Thymus (tissue), 11 donors: ENCODE data around the gene TANC1. TPM values are rescaled to one million over a fixed set of nuclear protein-coding genes. Genes with fewer than 3 reads are reported as not detected.

Experiments used
- DNase-seq, 9 donors: peaks; one replicate each; pipeline ENCODE4 v3.0.0-alpha.2; 2013; ENCODE audit warnings: low spot score in 9 of 9, low read depth in 6 of 9, missing footprints in 1 of 9
- H3K27ac ChIP-seq, 2 donors: one replicate each; pipeline ENCODE4 v1.5.1; 2013; ENCODE audit warnings: control low read depth in 1 of 2, low read depth in 1 of 2, low read length in 1 of 2, mild to moderate bottlenecking in 1 of 2, moderate library complexity in 1 of 2
- H3K27me3 ChIP-seq, 2 donors: one replicate each; pipeline ENCODE4 v1.5.1; 2013; ENCODE audit warnings: low read length in 1 of 2; ENCODE audit not compliant: control insufficient read depth in 2 of 2, insufficient read depth in 1 of 2
- H3K36me3 ChIP-seq, 2 donors: one replicate each; pipeline ENCODE4 v1.5.1; 2013; ENCODE audit warnings: low read length in 1 of 2, mild to moderate bottlenecking in 1 of 2, moderate library complexity in 1 of 2; ENCODE audit not compliant: control insufficient read depth in 2 of 2, insufficient read depth in 2 of 2
- H3K4me1 ChIP-seq, 2 donors: one replicate each; pipeline ENCODE4 v1.5.1; 2013; ENCODE audit warnings: low read length in 2 of 2; ENCODE audit not compliant: control insufficient read depth in 2 of 2, insufficient read depth in 2 of 2
- H3K4me3 ChIP-seq, 2 donors: one replicate each; pipeline ENCODE4 v1.5.1; 2013; ENCODE audit warnings: low read length in 2 of 2, control low read depth in 1 of 2, mild to moderate bottlenecking in 1 of 2
- H3K9me3 ChIP-seq, 2 donors: one replicate each; pipeline ENCODE4 v1.5.1; 2013; ENCODE audit warnings: low read length in 1 of 2, mild to moderate bottlenecking in 1 of 2; ENCODE audit not compliant: control insufficient read depth in 2 of 2, insufficient read depth in 1 of 2
- WGBS: extraction: QIAGEN DNeasy Blood & Tissue Kit; methylation state at CpG from one replicate; pipeline ENCODE4 v1.1.7; 2013; 5-methylcytosine and 5-hydroxymethylcytosine counted together
- polyA plus RNA-seq: library from polyadenylated mRNA; stranded (reverse); fragments of 200-250 nt; gene quantifications from one replicate; pipeline ENCODE4 v1.2.3, GENCODE V29; 2013
- total RNA-seq: library from RNA; stranded (reverse); fragments of 120-200 nt; gene quantifications from one replicate; pipeline ENCODE4 v1.2.4, GENCODE V29; 2013
- donor health status: healthy.

Gene TANC1
- total and polyA plus RNA-seq, 2 donors: 3.5 to 13.0 TPM

DNA sequence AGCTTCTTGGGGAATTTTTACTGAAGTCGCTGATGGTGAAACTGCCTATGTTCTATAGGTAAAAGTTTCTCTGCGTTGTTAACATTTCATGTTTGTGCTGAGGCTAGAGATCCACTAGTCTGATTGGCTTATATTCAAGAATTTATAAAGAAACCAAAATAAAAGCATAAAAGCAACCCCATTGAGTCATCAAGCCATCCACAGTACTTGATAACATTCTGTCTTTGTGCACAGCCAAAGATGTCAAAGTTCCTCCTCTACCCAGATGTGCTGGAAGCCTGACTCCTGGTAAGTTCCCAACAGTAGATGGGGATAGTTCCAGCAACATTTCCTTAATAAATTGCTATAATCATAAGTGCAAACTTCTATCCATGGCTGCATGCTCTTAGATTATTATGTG, 107.8 kb downstream of the TANC1 start:
- Histone ChIP-seq H3K27me3 (no peaks in the 10 kb centered on the region), H3K27ac (no peak overlapping the region), H3K4me1 (no peaks in the 10 kb centered on the region), H3K9me3 (no peaks in the 10 kb centered on the region), H3K4me3 (no peak overlapping the region), H3K36me3 (no peaks in the 10 kb centered on the region)
- 98% methylated on average over 2 of the region's 2 CpGs for WGBS
- DNase-seq: no peak

DNA sequence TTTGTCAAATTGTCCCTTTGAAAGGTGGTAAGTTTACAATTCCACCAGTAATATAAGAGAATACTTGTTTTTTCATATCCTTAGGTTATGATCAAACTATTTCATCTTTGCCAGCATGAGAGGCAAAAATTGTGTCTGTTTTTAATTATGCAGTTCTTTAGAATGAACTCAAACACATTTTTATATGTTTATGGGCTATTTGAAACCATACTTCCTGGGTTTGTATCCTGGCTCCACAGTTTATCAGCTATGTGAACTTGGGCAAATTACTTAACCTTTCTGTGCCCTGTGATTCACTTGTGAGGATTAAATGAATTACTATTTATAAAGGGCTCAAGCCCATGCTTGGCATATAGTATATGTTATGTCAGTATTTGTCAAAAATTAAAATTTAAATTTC, 109.4 kb downstream of the TANC1 start:
- Histone ChIP-seq H3K27me3 (no peaks in the 10 kb centered on the region), H3K27ac (no peak overlapping the region), H3K36me3 (no peaks in the 10 kb centered on the region), H3K9me3 (no peaks in the 10 kb centered on the region), H3K4me3 (no peak overlapping the region), H3K4me1 (no peaks in the 10 kb centered on the region)
- no peak for DNase-seq

GRCh38 chr2:159078443-159078842, 110.0 kb downstream of the TANC1 start:
- Histone ChIP-seq H3K27ac (no peak overlapping the region), H3K36me3 (no peaks in the 10 kb centered on the region), H3K4me3 (no peak overlapping the region), H3K27me3 (no peaks in the 10 kb centered on the region), H3K4me1 (no peaks in the 10 kb centered on the region), H3K9me3 (no peaks in the 10 kb centered on the region)
- 100% methylated on average over 1 of the region's 1 CpG for WGBS
- no peak for DNase-seq

- no peak for DNase-seq
- Histone ChIP-seq H3K36me3 (no peaks in the 10 kb centered on the region), H3K9me3 (no peaks in the 10 kb centered on the region), H3K27me3 (no peaks in the 10 kb centered on the region), H3K4me3 (no peak overlapping the region), H3K27ac (no peak overlapping the region), H3K4me1 (no peaks in the 10 kb centered on the region)
- WGBS: 97% methylated on average over 6 of the region's 6 CpGs
Measured at GRCh38 chr2:159080641-159081040, 112.2 kb downstream of the TANC1 start.

GRCh38 chr2:159082119-159082518, 113.7 kb downstream of the TANC1 start:
- Histone ChIP-seq H3K4me1 (peaks cover 5 to 9% of the 10 kb centered on the region in 2 donors), H3K36me3 (no peaks in the 10 kb centered on the region), H3K4me3 (no peak overlapping the region), H3K9me3 (no peaks in the 10 kb centered on the region), H3K27me3 (no peaks in the 10 kb centered on the region), H3K27ac (no peak overlapping the region)
- WGBS: 94% methylated on average over 4 of the region's 4 CpGs
- DNase-seq: no peak

DNA sequence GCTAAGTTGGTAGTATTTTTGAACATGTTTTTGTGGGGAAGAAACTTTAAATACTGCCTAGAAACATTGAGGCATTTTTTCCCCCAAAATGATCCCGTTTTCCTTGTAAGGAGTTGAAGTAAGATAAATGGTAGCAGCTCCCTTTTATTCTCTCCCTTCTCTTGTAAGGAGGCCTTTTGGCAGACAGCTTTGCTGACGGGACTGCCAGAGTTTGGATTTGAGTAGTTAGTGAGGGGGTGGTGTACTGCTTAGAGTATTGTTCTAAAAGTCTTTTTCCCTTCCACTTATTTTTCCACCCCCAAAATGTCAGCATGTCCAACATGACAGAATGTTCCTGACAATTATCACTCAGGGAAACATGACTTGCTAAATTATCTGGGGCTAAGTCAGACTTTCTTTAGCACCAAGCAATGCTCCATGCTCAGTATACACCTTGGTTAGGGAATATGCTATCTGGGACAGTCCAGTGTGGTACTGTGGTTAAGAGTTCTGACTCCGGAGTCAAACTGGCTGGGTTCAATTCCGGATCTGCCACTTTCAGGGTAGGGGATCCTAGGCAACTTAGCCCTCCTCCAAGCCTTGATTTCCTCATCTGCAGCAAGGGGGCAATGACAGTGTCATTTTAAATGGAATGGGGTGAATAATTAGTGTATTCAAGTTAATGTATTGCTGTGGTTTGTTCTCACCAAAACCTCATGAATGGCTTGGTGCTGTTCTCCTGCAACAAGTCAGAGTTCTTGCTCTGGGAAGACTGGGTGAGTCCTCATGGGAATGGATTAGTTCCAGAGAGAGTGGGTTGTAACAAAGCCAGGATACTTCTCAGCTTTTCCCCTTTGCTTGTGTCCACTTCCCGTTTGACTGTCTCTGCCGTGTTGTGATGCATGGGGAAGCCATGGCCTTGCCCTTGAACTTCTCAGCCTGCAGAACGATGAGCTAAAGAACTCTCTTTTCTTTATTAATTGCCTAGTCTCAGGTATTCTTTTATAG, 116.2 kb downstream of the TANC1 start:
- 81% methylated on average over 7 of the region's 7 CpGs for WGBS
- H3K4me3 ChIP-seq: no peak overlapping the region
- DNase-seq: no peak

DNA sequence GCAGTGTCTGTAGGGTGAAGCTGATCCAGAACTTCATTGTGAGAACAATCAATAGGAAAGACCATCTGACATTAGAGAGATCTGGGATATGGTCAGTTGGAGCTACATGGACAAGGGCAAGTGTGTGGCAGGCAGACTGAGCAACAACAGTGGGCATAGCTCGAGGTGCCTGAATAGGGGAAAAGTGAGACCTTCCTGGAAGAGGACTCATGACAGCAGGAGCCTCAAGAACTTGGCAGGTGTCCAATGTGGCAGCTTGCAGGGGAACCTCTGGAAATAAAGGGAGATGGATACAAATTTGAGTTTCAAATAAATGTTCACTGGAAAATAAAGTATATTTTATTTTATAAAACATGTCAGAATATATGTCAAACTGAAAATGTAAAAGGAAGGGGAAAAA, 117.9 kb downstream of the TANC1 start:
- Histone ChIP-seq H3K9me3 (no peaks in the 10 kb centered on the region), H3K36me3 (no peaks in the 10 kb centered on the region), H3K4me1 (peaks cover 24 to 34% of the 10 kb centered on the region in 2 donors), H3K27ac (peak overlapping the region in 1 of 2 donors; percentile 31), H3K4me3 (no peak overlapping the region), H3K27me3 (no peaks in the 10 kb centered on the region)
- WGBS: 16% methylated on average over 1 of the region's 1 CpG
- no peak for DNase-seq

More for the DNA sequence above, 116.2 kb downstream of the TANC1 start:
- no peaks in the 10 kb centered on the region for H3K9me3 ChIP-seq
- H3K4me1 ChIP-seq: peaks cover 11 to 20% of the 10 kb centered on the region in 2 donors
- no peaks in the 10 kb centered on the region for H3K27me3 ChIP-seq
- no peak overlapping the region for H3K27ac ChIP-seq
- no peaks in the 10 kb centered on the region for H3K36me3 ChIP-seq

GRCh38 chr2:159086826-159087225, 118.4 kb downstream of the TANC1 start:
- Histone ChIP-seq H3K27ac (peak overlapping the region in 1 of 2 donors; percentile 74), H3K9me3 (no peaks in the 10 kb centered on the region), H3K4me1 (peaks cover 28 to 37% of the 10 kb centered on the region in 2 donors), H3K4me3 (no peak overlapping the region), H3K27me3 (no peaks in the 10 kb centered on the region), H3K36me3 (no peaks in the 10 kb centered on the region)
- peak in 1 of 9 donors; percentile 33 for DNase-seq
- 10% methylated on average over 4 of the region's 4 CpGs for WGBS

DNA sequence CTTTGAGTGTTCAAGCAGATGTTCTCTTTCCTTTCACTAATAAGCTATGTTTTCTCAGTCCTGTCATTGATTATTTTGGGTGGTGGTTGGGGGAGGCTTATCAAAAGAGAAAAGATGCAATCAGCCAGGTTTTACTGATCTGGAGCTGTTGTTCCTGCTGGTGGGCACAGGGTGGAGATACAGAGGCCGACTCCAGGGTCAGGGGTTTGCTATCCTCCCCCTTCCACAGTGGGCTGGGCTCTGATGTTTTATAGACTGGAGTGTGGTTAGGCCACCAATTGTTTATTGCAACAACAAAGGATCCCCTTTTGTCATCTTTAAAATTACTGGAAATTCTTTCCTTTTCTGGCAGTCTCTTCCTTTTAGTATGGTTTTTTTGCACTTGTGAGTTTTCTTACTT, 120.5 kb downstream of the TANC1 start:
- Histone ChIP-seq H3K4me3 (no peak overlapping the region), H3K4me1 (peaks cover 44 to 54% of the 10 kb centered on the region in 2 donors), H3K27me3 (no peaks in the 10 kb centered on the region), H3K27ac (no peak overlapping the region), H3K9me3 (no peaks in the 10 kb centered on the region), H3K36me3 (no peaks in the 10 kb centered on the region)
- WGBS: 41% methylated on average over 1 of the region's 1 CpG
- DNase-seq: no peak
